Retinal pigment epithelial cell (primary cell): Measurements from ENCODE around the gene FNDC3B.

Experiments used
- DNase-seq: peaks from one replicate; pipeline ENCODE4 v3.0.0-alpha.2; 2010; ENCODE audit warnings: low read depth
- H3K4me3 ChIP-seq: 2 replicates; pipeline ENCODE4 v1.5.1; 2011; ENCODE audit warnings: mild to moderate bottlenecking, low read length, control low read depth, moderate library complexity
- TF ChIP-seq, protein P1 (sequence below): conservative IDR thresholded peaks from 2 replicates; pipeline ENCODE4 v1.5.1; 2011; ENCODE audit warnings: low read depth, low read length, control low read depth, inconsistent platforms

FNDC3B gene

DNA sequence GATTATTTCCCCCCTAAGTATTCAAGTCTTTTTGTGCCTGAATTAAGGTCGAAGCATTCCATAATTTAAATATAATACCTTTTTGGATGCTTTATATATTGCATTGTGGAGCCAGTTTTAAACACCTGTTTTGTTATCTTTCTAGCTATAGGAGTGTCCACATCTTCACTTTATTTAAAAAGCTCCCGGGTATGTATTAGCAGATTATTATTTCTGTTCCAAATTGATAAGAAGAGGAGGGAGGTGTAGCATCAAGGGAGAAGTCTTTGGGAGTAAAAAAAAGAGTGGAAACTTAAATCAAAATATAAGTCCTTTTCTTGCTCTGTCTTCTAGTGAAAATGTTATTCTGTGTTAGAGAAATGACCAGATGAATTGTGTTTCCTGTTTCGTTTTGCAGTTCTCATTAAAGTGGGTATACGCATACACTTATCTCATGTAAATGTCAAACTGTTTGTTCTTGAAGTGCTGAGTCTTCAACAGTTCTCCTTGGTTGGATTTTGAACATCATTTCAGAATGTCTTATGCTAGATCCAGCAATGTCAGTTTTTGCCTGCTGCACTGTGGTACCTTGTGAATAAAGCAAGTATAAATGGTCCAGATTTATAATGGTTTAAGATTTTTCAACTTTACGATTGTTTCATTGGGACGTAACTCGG, 105.8 kb downstream of the FNDC3B start:
- TF ChIP-seq, protein P1, sequence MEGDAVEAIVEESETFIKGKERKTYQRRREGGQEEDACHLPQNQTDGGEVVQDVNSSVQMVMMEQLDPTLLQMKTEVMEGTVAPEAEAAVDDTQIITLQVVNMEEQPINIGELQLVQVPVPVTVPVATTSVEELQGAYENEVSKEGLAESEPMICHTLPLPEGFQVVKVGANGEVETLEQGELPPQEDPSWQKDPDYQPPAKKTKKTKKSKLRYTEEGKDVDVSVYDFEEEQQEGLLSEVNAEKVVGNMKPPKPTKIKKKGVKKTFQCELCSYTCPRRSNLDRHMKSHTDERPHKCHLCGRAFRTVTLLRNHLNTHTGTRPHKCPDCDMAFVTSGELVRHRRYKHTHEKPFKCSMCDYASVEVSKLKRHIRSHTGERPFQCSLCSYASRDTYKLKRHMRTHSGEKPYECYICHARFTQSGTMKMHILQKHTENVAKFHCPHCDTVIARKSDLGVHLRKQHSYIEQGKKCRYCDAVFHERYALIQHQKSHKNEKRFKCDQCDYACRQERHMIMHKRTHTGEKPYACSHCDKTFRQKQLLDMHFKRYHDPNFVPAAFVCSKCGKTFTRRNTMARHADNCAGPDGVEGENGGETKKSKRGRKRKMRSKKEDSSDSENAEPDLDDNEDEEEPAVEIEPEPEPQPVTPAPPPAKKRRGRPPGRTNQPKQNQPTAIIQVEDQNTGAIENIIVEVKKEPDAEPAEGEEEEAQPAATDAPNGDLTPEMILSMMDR: no peak
- no peak for DNase-seq
- no peak overlapping the region for H3K4me3 ChIP-seq

DNA sequence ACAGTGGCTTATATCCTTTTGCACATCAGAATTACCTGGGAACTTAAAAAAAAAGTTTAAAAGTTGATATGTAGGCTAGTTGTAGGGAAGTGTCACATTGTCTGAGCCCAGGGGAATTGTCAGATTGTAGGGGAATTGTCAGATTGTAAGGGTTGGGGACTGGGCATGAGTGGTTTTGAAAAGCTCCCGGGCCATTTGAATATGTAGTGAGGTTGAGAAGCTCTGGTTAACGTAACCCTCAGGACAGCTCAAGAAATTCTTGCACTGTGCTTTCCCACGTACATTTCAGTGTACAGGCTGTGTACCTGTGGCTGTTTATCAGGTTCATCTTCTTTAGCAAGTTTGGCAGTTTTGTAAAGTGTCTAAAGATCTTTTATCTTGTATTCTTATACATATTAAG, 107.0 kb downstream of the FNDC3B start:
- no peak for DNase-seq
- no peak overlapping the region for H3K4me3 ChIP-seq
- TF ChIP-seq, protein P1: no peak

DNA sequence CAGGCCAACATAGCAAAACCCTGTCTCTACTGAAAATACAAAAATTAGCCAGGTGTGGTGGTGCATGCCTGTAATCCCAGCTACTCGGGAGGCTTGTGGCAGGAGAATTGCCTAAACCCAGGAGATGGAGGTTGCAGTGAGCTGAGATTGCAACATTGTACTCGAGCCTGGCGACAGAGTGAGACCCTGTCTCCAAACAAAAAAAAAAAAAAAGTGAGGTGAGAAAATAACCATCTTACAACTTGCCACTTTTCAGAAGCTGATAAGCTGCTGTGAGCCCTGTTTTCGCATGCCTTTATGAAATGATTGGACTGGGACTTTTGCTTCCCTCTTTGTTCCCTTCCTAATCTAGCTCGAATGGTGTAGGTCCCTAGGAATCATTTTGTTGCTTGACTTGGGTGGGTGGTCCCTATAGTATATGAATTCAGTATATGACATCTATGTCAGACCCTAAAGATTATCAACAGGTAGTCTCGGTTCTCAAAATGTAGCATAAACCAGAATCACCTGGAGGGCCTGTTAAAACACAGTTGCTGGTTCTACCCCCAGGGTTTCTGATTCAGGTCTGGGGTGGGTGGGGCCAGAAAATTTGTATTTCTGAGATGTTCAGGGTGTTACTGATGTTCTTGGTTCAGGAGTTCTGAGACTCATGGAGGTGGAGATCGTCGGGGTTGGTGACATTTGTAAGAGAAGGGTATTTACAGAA, 107.9 kb downstream of the FNDC3B start:
- TF ChIP-seq, protein P1: no peak
- DNase-seq: no peak

DNA sequence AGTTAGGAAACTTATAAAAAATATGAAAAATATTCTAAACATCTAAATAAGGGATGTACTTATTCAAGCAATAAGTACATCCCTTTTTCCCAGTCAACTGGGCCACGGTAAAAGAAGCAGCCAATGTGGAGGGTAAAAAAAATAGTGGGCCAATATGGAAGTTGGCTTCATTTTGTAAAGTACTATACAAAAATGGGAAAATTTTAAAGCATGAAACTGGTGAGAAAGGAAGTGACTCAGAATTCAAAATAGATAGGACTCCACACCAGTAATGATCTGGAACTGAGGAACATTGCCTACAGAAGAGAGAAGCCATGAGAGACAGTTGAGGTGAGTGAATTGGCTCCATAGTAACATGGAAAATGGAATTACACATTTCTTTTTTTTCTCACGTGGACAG, 108.9 kb downstream of the FNDC3B start:
- no peak overlapping the region for H3K4me3 ChIP-seq
- TF ChIP-seq, protein P1: no peak
- no peak for DNase-seq

More for the DNA sequence above, 107.9 kb downstream of the FNDC3B start:
- H3K4me3 ChIP-seq: no peak overlapping the region

DNA sequence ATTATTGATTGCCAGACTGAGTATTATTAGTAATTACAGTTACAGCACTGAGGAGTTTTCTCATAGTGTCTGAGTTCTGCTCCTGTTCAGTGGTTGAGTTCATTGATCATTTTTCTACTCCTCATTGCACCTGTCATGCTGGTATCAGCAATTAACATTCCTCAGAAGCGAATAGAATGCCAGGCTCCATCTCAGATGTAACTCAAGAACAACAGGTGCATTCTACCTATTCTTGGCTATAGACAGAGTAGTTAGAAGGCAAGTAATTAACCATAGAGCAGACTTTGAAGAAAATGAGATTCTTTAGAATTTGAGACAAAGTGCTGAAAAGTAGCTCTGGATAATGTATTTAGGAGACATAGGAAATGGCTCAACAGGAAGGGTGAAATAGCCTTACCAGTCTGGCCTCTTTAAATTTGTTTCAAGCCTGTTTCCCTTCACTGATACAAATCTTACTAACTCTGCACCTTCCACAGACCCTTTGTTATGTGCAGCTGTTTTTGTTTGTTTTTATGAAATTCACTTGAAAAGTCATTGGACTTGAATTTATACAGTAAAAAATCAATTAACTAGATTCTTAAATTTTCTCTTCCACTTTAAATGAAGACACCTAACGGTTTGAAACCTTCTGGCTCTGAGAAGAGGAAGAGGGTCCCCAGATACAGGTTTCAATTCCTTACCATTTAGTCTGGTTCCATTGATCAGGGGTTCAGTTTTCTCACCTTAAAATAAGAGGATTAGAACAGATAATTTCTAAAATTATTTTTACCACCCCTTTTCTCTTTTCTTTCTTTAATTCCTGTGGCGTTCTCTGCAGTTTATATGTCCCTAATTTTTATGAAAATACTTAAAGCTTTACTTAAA, 109.6 kb downstream of the FNDC3B start:
- H3K4me3 ChIP-seq: no peak overlapping the region
- TF ChIP-seq, protein P1: no peak
- no peak for DNase-seq

DNA sequence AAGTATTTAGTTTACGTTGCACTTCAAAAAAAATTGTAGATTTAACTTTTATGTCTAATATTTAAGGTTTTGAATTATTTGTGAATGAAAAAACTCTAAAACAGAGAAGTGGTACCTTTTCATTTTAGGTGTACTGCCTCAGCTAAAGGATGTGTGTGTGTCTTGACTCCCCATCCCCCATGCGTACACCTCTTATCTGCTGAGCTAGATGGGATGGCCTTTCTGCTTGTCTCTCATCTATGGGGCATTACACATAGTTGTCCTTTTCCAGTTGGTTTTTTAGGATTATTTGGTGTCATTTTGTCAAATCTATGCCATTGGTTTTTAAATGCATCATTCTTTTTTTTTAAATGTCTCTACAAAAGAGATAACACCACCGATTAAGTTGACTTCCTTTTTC, 110.9 kb downstream of the FNDC3B start:
- no peak for DNase-seq
- H3K4me3 ChIP-seq: no peak overlapping the region
- TF ChIP-seq, protein P1: no peak
